ENCODE results near the gene SLC7A8. TPM values are rescaled to one million over a fixed set of nuclear protein-coding genes. Genes with fewer than 3 reads are reported as not detected.

The SLC7A8 gene
- total RNA-seq, 1 experiment from 2014 or later, result 77.9 TPM

GRCh38 chr14:23145794-23146350 lies 37.6 kb downstream of the SLC7A8 start:
- Histone ChIP-seq H3K27ac (ENCODE audit: insufficient read length, low read depth, low read length) (no peak overlapping the region), H2BK15ac (ENCODE audit: low read depth, low read length) (no peak overlapping the region), H2BK120ac (ENCODE audit: low read depth, low read length, poor library complexity, severe bottlenecking) (no peak overlapping the region), H3K9ac (ENCODE audit: extremely low read depth, insufficient read length, low read length) (no peak overlapping the region), H4K8ac (replicated peaks; ENCODE audit: insufficient read length, low read depth, low read length) (no peak overlapping the region), H3K14ac (ENCODE audit: insufficient read depth, low read length) (no peak overlapping the region), H3K4me1 (ENCODE audit: insufficient read depth, low read length) (no peaks in the 10 kb centered on the region), H3K23me2 (ENCODE audit: insufficient read length, low read depth, low read length, poor library complexity, severe bottlenecking) (no peaks in the 10 kb centered on the region), H3K79me2 (ENCODE audit: insufficient read depth, low read length) (no peaks in the 10 kb centered on the region; the same call in 1 of the 2 replicates), H3T11ph (ENCODE audit: low read length) (no peak overlapping the region), H2BK5ac (ENCODE audit: insufficient read length, low read length) (no peak overlapping the region), H3K56ac (ENCODE audit: insufficient read length, low read depth, low read length) (no peak overlapping the region), H2AFZ (ENCODE audit: low read length) (no peak overlapping the region), H4K20me1 (ENCODE audit: control insufficient read depth, insufficient read depth, insufficient read length) (no peaks in the 10 kb centered on the region), H4K5ac (ENCODE audit: insufficient read length, low read depth, low read length) (no peak overlapping the region), H3K4me2 (ENCODE audit: insufficient read depth, insufficient read length, low read length) (no peak overlapping the region), H3K18ac (ENCODE audit: insufficient read length, low read depth, low read length) (no peak overlapping the region), H3K4ac (ENCODE audit: low read depth, low read length) (no peak overlapping the region), H2BK12ac (ENCODE audit: insufficient read length, low read depth, low read length) (no peak overlapping the region), H3K23ac (ENCODE audit: insufficient read length, low read depth, low read length) (no peak overlapping the region), H3K79me1 (ENCODE audit: insufficient read depth, low read depth, low read length, poor library complexity, severe bottlenecking) (no peaks in the 10 kb centered on the region), H2BK20ac (ENCODE audit: low read depth, low read length, poor library complexity, severe bottlenecking) (no peak overlapping the region), H2AK5ac (ENCODE audit: insufficient read length, low read length) (no peak overlapping the region), H4K91ac (ENCODE audit: insufficient read length, low read depth, low read length) (no peak overlapping the region), H3K9me3 (ENCODE audit: control insufficient read depth, low read depth, low read length) (no peaks in the 10 kb centered on the region), H3K27me3 (ENCODE audit: insufficient read depth, low read length) (no peaks in the 10 kb centered on the region)
- peak overlapping the region in 2 of 3 experiments; percentile 3 to 36; a peak in 3 of 7 replicates for H3K27ac Mint-ChIP-seq
- WGBS (ENCODE audit: extremely low coverage, insufficient read length, low lambda C conversion rate), result no CpG with 5 or more reads among the region's 4 CpGs
- peaks cover 0 to 2% of the 10 kb centered on the region in 2 experiments; a peak in 2 of 5 replicates for H3K9me3 Mint-ChIP-seq
- DNase-seq, result no peak
- H3K27me3 Mint-ChIP-seq (ENCODE audit: low read depth), result no peaks in the 10 kb centered on the region
- no peak overlapping the region for H3K4me3 Mint-ChIP-seq
- TF ChIP-seq CTCF (conservative IDR thresholded peaks at IDR 0.05), result no peak
- H3K4me1 Mint-ChIP-seq, result peaks cover 0 to 11% of the 10 kb centered on the region in 2 experiments; a peak in 3 of 4 replicates
- peaks cover 40 to 51% (median 47%) of the 10 kb centered on the region in 3 experiments for H3K36me3 Mint-ChIP-seq (ENCODE audit: insufficient read depth in 1 of 3, low read depth in 3 of 3)

All from H9 (cell line).